ENCODE measurements around the gene SEC61A2. TPM values are rescaled to one million over a fixed set of nuclear protein-coding genes. Genes with fewer than 3 reads are reported as not detected.

The SEC61A2 gene
- total RNA-seq, 1 experiment from 2014 or later, result 11.4 TPM

- Mint-ChIP-seq H3K27me3 (ENCODE audit: insufficient read depth, unreplicated experiment) (no peaks in the 10 kb centered on the region), H3K27ac (ENCODE audit: low read depth, unreplicated experiment) (no peak overlapping the region), H3K9me3 (ENCODE audit: unreplicated experiment) (no peaks in the 10 kb centered on the region), H3K4me3 (ENCODE audit: unreplicated experiment) (no peak overlapping the region), H3K36me3 (ENCODE audit: insufficient read depth, unreplicated experiment) (peaks cover 76% of the 10 kb centered on the region), H3K4me1 (ENCODE audit: insufficient read depth, unreplicated experiment) (peaks cover 10% of the 10 kb centered on the region)
- no TSS peak for BruUV-seq (replicated peaks)
- ChIA-PET CTCF (interaction anchor here (1.9 kb wide), 1 partner anchor 9 kb away, joined by 5 read pairs; no protein-coding TSS in a partner anchor), POLR2A (interaction anchor here (1.9 kb wide), 1 partner anchor 9 kb away, joined by 5 read pairs; the partner anchor contains the start of genes CDC123 and NUDT5)
- intact Hi-C loops (cut with micrococcal nuclease), result no loop called here
- no peak for DNase-seq (ENCODE audit: unreplicated experiment)
- TF ChIP-seq CTCF (IDR thresholded peaks at IDR 0.05; ENCODE audit: unreplicated experiment), result no peak
These were observed 75.6 kb downstream of the SEC61A2 start for GRCh38 chr10:12205082-12205481.

GRCh38 chr10:12207114-12207513 is 77.6 kb downstream of the SEC61A2 start:
- Mint-ChIP-seq H3K27ac (ENCODE audit: low read depth, unreplicated experiment) (no peak overlapping the region), H3K4me3 (ENCODE audit: unreplicated experiment) (no peak overlapping the region), H3K4me1 (ENCODE audit: insufficient read depth, unreplicated experiment) (no peaks in the 10 kb centered on the region), H3K9me3 (ENCODE audit: unreplicated experiment) (no peaks in the 10 kb centered on the region), H3K27me3 (ENCODE audit: insufficient read depth, unreplicated experiment) (no peaks in the 10 kb centered on the region), H3K36me3 (ENCODE audit: insufficient read depth, unreplicated experiment) (peaks cover 75% of the 10 kb centered on the region)
- CTCF ChIA-PET, result no interaction called here
- POLR2A ChIA-PET, result interaction anchor here (1.7 kb wide), 1 partner anchor 11 kb away, joined by 5 read pairs; the partner anchor contains the start of genes CDC123 and NUDT5
- DNase-seq (ENCODE audit: unreplicated experiment), result no peak
- no peak for TF ChIP-seq CTCF (IDR thresholded peaks at IDR 0.05; ENCODE audit: unreplicated experiment)
- intact Hi-C loops (cut with micrococcal nuclease), result no loop called here
- BruUV-seq (replicated peaks), result no TSS peak

GRCh38 chr10:12208460-12208859 is 79.0 kb downstream of the SEC61A2 start:
- TF ChIP-seq CTCF (IDR thresholded peaks at IDR 0.05; ENCODE audit: unreplicated experiment), result no peak
- no TSS peak for BruUV-seq (replicated peaks)
- DNase-seq (ENCODE audit: unreplicated experiment), result no peak
- CTCF ChIA-PET, result interaction anchor here (0.5 kb wide), 1 partner anchor 19 kb away, joined by 3 read pairs; no protein-coding TSS in a partner anchor
- Mint-ChIP-seq H3K9me3 (ENCODE audit: unreplicated experiment) (no peaks in the 10 kb centered on the region), H3K36me3 (ENCODE audit: insufficient read depth, unreplicated experiment) (peaks cover 73% of the 10 kb centered on the region), H3K27me3 (ENCODE audit: insufficient read depth, unreplicated experiment) (no peaks in the 10 kb centered on the region), H3K27ac (ENCODE audit: low read depth, unreplicated experiment) (no peak overlapping the region), H3K4me1 (ENCODE audit: insufficient read depth, unreplicated experiment) (no peaks in the 10 kb centered on the region), H3K4me3 (ENCODE audit: unreplicated experiment) (no peak overlapping the region)
- intact Hi-C loops (cut with micrococcal nuclease), result no loop called here
- POLR2A ChIA-PET, result interaction anchor here (0.6 to 1.7 kb wide), 3 partner anchors 11 to 1517 kb away, joined by 3 to 5 read pairs (median 5); partner anchors contain the start of genes CDC123 and NUDT5

GRCh38 chr10:12212454-12212853 is 83.0 kb downstream of the SEC61A2 start:
- no TSS peak for BruUV-seq (replicated peaks)
- H3K9me3 Mint-ChIP-seq (ENCODE audit: unreplicated experiment), result no peaks in the 10 kb centered on the region
- no peak for DNase-seq (ENCODE audit: unreplicated experiment)
- no peak overlapping the region for H3K27ac Mint-ChIP-seq (ENCODE audit: low read depth, unreplicated experiment)
- CTCF ChIA-PET, result interaction anchor here (0.6 to 4.3 kb wide), 4 partner anchors 9 to 498 kb away, joined by 3 to 36 read pairs (median 3); no protein-coding TSS in a partner anchor
- H3K4me3 Mint-ChIP-seq (ENCODE audit: unreplicated experiment), result no peak overlapping the region
- no peak for TF ChIP-seq CTCF (IDR thresholded peaks at IDR 0.05; ENCODE audit: unreplicated experiment)
- intact Hi-C loops (cut with micrococcal nuclease), result no loop called here
- no peaks in the 10 kb centered on the region for H3K27me3 Mint-ChIP-seq (ENCODE audit: insufficient read depth, unreplicated experiment)
- no peaks in the 10 kb centered on the region for H3K4me1 Mint-ChIP-seq (ENCODE audit: insufficient read depth, unreplicated experiment)
- H3K36me3 Mint-ChIP-seq (ENCODE audit: insufficient read depth, unreplicated experiment), result peaks cover 82% of the 10 kb centered on the region
- POLR2A ChIA-PET, result interaction anchor here (0.7 to 2.1 kb wide), 2 partner anchors 17 to 41 kb away, joined by 3 to 8 read pairs; partner anchors contain the start of genes CDC123 and NUDT5
